Neural crest cell (in vitro differentiated cells): Measurements from ENCODE around the gene PAPPA2. TPM values are rescaled to one million over a fixed set of nuclear protein-coding genes. Genes with fewer than 3 reads are reported as not detected.
"Not testable (repeated sequence)": the region's sequence is repeated elsewhere in the genome, so short reads cannot be mapped to it uniquely, and the experiment has no call there.

Experiments used
- DNase-seq: peaks from one replicate; pipeline ENCODE4 v3.0.0; 2021; ENCODE audit warnings: low read depth, mixed read lengths, low spot score
- H3K27ac Mint-ChIP-seq: one replicate; pipeline ENCODE4 v1.8.0; 2021; ENCODE audit warnings: mild to moderate bottlenecking, mixed read lengths; ENCODE audit not compliant: unreplicated experiment
- H3K27me3 Mint-ChIP-seq: 2 replicates; pipeline ENCODE4 v1.8.0; 2021; ENCODE audit warnings: low read depth, mild to moderate bottlenecking, mixed read lengths
- H3K36me3 Mint-ChIP-seq: 2 replicates; pipeline ENCODE4 v1.8.0; 2021; ENCODE audit warnings: low read depth, mild to moderate bottlenecking, mixed read lengths
- H3K4me1 Mint-ChIP-seq: 2 replicates; pipeline ENCODE4 v1.8.0; 2021; ENCODE audit warnings: mixed read lengths
- H3K4me3 Mint-ChIP-seq: one replicate; pipeline ENCODE4 v1.8.0; 2021; ENCODE audit warnings: mild to moderate bottlenecking, mixed read lengths
- H3K9me3 Mint-ChIP-seq: 2 replicates; pipeline ENCODE4 v1.8.0; 2021; ENCODE audit warnings: mixed read lengths
- CTCF ChIP-seq: fragments of 200-600 bp; sonication (generic); conservative IDR thresholded peaks from 2 replicates; pipeline ENCODE4 v1.5.0; 2021; ENCODE audit warnings: antibody characterized with exemption, mild to moderate bottlenecking
- total RNA-seq: library from RNA; stranded (reverse); gene quantifications from 2 replicates; pipeline ENCODE4 v1.2.1, GENCODE V29; 2021

The PAPPA2 gene
- total RNA-seq, 1 donor from 2014 or later: 0.79 TPM

DNA sequence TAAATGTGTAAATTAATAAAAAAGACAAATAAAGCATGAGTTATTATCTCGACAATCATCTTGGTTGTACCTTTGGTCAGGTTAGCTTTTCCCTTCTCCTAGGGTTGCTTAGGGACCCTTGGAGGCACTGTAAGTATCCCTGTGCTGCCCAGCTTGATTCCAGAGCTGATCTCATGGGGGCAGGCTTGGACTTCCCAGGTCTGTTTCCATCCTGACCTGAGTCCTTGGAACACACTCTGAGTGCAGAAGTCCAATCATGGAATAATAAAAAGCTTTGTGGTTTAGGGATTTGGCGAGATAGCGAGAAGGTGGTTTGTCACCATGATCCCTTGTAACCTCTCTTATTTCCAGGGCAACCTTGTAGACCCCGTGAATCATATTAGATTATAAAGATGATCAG lies 18.7 kb upstream of the PAPPA2 start:
- Mint-ChIP-seq H3K4me1 (no peaks in the 10 kb centered on the region), H3K4me3 (no peak overlapping the region), H3K36me3 (no peaks in the 10 kb centered on the region), H3K27me3 (no peaks in the 10 kb centered on the region), H3K27ac (no peak overlapping the region), H3K9me3 (peaks cover 5% of the 10 kb centered on the region)
- no peak for TF ChIP-seq CTCF
- DNase-seq: no peak

DNA sequence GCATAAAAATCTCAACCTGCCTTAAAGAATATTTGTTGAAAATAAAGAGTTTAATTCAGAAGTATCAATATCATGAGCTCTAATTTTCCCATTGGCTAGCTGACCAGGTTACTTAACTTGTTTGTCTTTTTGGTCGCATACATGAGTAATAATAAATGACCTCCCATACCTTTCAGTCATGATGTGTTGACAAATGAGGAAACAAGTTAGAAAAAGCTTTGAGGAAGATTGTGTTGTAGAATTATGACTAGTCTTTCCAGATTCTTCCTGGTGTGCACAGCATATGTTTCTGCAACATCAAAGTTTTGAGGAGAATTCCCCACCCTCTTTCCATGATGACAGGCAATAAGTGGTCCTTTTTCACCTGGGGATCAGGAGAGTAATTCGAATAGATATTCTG lies 17.6 kb upstream of the PAPPA2 start:
- Mint-ChIP-seq H3K9me3 (peaks cover 5% of the 10 kb centered on the region), H3K4me3 (no peak overlapping the region), H3K27me3 (no peaks in the 10 kb centered on the region), H3K36me3 (no peaks in the 10 kb centered on the region), H3K27ac (no peak overlapping the region), H3K4me1 (no peaks in the 10 kb centered on the region)
- no peak for TF ChIP-seq CTCF
- no peak for DNase-seq

DNA sequence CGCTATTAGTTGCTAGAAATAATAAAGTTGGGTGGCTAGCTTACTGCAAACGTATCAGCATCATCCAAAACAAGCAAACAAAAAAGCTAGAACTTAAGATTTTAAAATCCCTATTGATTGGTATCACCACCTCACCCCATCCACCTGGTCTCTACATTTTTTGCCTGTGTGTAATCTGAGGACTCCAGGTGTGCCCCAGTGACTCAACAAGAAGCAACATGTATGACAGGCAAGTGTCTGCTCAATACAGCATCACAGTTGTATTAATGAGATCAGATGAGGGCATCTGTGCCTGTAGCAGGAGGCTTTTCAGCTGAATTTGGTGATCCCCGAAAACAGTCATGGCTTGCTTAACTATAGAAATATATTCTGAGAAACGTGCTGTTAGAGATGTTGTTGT lies 14.6 kb upstream of the PAPPA2 start:
- H3K36me3 Mint-ChIP-seq: no peaks in the 10 kb centered on the region
- H3K27me3 Mint-ChIP-seq: no peaks in the 10 kb centered on the region
- no peak for DNase-seq
- H3K27ac Mint-ChIP-seq: no peak overlapping the region
- no peak overlapping the region for H3K4me3 Mint-ChIP-seq
- TF ChIP-seq CTCF: no peak
- peaks cover 5% of the 10 kb centered on the region for H3K4me1 Mint-ChIP-seq
- H3K9me3 Mint-ChIP-seq: peaks cover 10% of the 10 kb centered on the region

GRCh38 chr1:176450526-176450925 lies 12.4 kb upstream of the PAPPA2 start:
- Mint-ChIP-seq H3K36me3 (no peaks in the 10 kb centered on the region), H3K27ac (no peak overlapping the region), H3K27me3 (no peaks in the 10 kb centered on the region), H3K9me3 (peaks cover 7% of the 10 kb centered on the region), H3K4me3 (no peak overlapping the region), H3K4me1 (peaks cover 5% of the 10 kb centered on the region)
- no peak for TF ChIP-seq CTCF
- no peak for DNase-seq

GRCh38 chr1:176451741-176452140 lies 11.2 kb upstream of the PAPPA2 start:
- H3K9me3 Mint-ChIP-seq, H3K4me3 Mint-ChIP-seq, DNase-seq, H3K36me3 Mint-ChIP-seq, H3K27ac Mint-ChIP-seq, H3K4me1 Mint-ChIP-seq, H3K27me3 Mint-ChIP-seq: not testable (repeated sequence)

DNA sequence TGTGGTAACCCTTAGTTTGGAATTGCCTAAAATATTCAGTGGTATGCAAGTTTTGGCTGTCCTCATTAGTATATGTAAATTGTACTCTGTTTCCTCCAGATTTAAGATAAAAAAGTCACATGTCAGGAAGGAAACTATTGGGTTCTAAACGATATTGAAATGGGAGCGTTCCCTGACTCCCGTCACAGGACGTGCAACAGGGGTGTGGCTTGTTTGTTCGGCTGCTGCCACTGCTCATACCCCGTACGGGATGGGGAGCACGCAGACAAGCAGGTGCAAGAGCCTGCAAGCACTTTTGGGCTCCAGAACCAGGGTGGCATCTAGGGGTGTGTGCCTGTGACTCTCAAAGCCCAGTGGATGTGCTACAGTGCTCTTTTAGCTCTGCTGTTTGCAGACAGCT lies 6.2 kb upstream of the PAPPA2 start:
- no peak overlapping the region for H3K27ac Mint-ChIP-seq
- H3K4me3 Mint-ChIP-seq: no peak overlapping the region
- peaks cover 4% of the 10 kb centered on the region for H3K4me1 Mint-ChIP-seq
- H3K9me3 Mint-ChIP-seq: peaks cover 12% of the 10 kb centered on the region
- no peaks in the 10 kb centered on the region for H3K36me3 Mint-ChIP-seq
- no peaks in the 10 kb centered on the region for H3K27me3 Mint-ChIP-seq
- no peak for DNase-seq
- no peak for TF ChIP-seq CTCF
